Fibroblast of mammary gland (primary cell): ENCODE measurements around the gene SELENOO.

Source experiments
- DNase-seq: peaks from one replicate; pipeline ENCODE4 v3.0.0-alpha.2; 2010; ENCODE audit warnings: low read depth
- H3K4me3 ChIP-seq: 2 replicates; pipeline ENCODE4 v1.5.1; 2011; ENCODE audit warnings: low read depth, mild to moderate bottlenecking, low read length, moderate library complexity; ENCODE audit not compliant: control insufficient read depth
- CTCF ChIP-seq: conservative IDR thresholded peaks from 2 replicates; pipeline ENCODE4 v1.5.1; 2011; ENCODE audit warnings: low read depth, low read length, inconsistent platforms; ENCODE audit not compliant: control insufficient read depth, insufficient read depth

The SELENOO gene

GRCh38 chr22:50174382-50175190 lies 26.2 kb upstream of the SELENOO start:
- DNase-seq: no peak
- H3K4me3 ChIP-seq: no peak overlapping the region
- TF ChIP-seq CTCF: no peak

- no peak for TF ChIP-seq CTCF
- no peak overlapping the region for H3K4me3 ChIP-seq
- DNase-seq: no peak
Measured at GRCh38 chr22:50175191-50175461, 25.7 kb upstream of the SELENOO start.

- no peak overlapping the region for H3K4me3 ChIP-seq
- no peak for TF ChIP-seq CTCF
- no peak for DNase-seq
Measured at GRCh38 chr22:50175921-50176849, 24.6 kb upstream of the SELENOO start.

- DNase-seq: no peak
- TF ChIP-seq CTCF: no peak
- no peak overlapping the region for H3K4me3 ChIP-seq
Measured at GRCh38 chr22:50176850-50177536, 23.8 kb upstream of the SELENOO start.

- H3K4me3 ChIP-seq: no peak overlapping the region
- no peak for DNase-seq
- no peak for TF ChIP-seq CTCF
Measured at GRCh38 chr22:50177537-50178470, 23.0 kb upstream of the SELENOO start.

GRCh38 chr22:50178471-50178864 lies 22.3 kb upstream of the SELENOO start:
- no peak for DNase-seq
- TF ChIP-seq CTCF: no peak
- no peak overlapping the region for H3K4me3 ChIP-seq
